Measurements from ENCODE around the gene SRSF12. TPM values are rescaled to one million over a fixed set of nuclear protein-coding genes. Genes with fewer than 3 reads are reported as not detected.

SRSF12 gene
- total RNA-seq, 4 donors from 2014 or later = 0.19 to 0.44 (median 0.38) TPM

- DNase-seq = peak; percentile 94
- intact Hi-C loops (cut with DNase I) = no loop called here
These were observed 36.2 kb downstream of the SRSF12 start for GRCh38 chr6:89081423-89082322.

GRCh38 chr6:89081129-89081422 lies 36.8 kb downstream of the SRSF12 start:
- no peak for TF ChIP-seq POLR2A (IDR thresholded peaks at IDR 0.05)
- peak in 1 of 6 experiments; percentile 11 for TF ChIP-seq CTCF (IDR thresholded peaks at IDR 0.05)
- H3K27me3 ChIP-seq = no peaks in the 10 kb centered on the region
- intact Hi-C loops (cut with DNase I) = no loop called here
- H3K4me1 ChIP-seq = peaks cover 13 to 43% (median 31%) of the 10 kb centered on the region in 3 donors
- peak overlapping the region; percentile 92 to 100 (median 96) for H3K4me3 ChIP-seq
- no CpG with 5 or more reads among the region's 36 CpGs for WGBS, 2 donors
- H3K27ac ChIP-seq = peak overlapping the region; percentile 98 to 100 (median 100)
- peaks cover 0 to 26% (median 11%) of the 10 kb centered on the region in 3 donors for H3K36me3 ChIP-seq
- no peaks in the 10 kb centered on the region for H3K9me3 ChIP-seq
- DNase-seq = no peak

More at GRCh38 chr6:89081423-89082322, 36.2 kb downstream of the SRSF12 start:
- peak overlapping the region; percentile 98 to 100 (median 100) for H3K27ac ChIP-seq
- no peak for TF ChIP-seq CTCF (IDR thresholded peaks at IDR 0.05)
- TF ChIP-seq POLR2A (IDR thresholded peaks at IDR 0.05) = peak in 2 of 4 donors; percentile 89 to 90
- H3K4me1 ChIP-seq = peaks cover 13 to 49% (median 31%) of the 10 kb centered on the region in 3 donors
- 0% methylated on average over 5 to 16 of the region's 69 CpGs for WGBS, 2 donors
- no peaks in the 10 kb centered on the region for H3K9me3 ChIP-seq
- peaks cover 0 to 27% (median 11%) of the 10 kb centered on the region in 3 donors for H3K36me3 ChIP-seq
- H3K4me3 ChIP-seq = peak overlapping the region; percentile 92 to 100 (median 96)
- H3K27me3 ChIP-seq = no peaks in the 10 kb centered on the region

GRCh38 chr6:89080281-89081128 lies 37.4 kb downstream of the SRSF12 start, which contains the start of gene PNRC1:
Gene PNRC1, plus strand, starts transcription at chr6:89080751. Its CDS starts 144 bp downstream, at chr6:89080895.
- Histone ChIP-seq H3K27ac (peak within 1 kb of the TSS; percentile 98 to 100 (median 100)), H3K4me3 (peak within 1 kb of the TSS; percentile 92 to 100 (median 96)), H3K27me3 (no peaks in the 10 kb centered on the region), H3K9me3 (no peaks in the 10 kb centered on the region), H3K36me3 (peaks cover 0 to 20% (median 9%) of the 10 kb centered on the region in 3 donors), H3K4me1 (peaks cover 13 to 37% (median 26%) of the 10 kb centered on the region in 3 donors)
- DNase-seq = peak; percentile 100
- intact Hi-C loops (cut with DNase I) = no loop called here
- 0 to 1% methylated on average over 19 to 29 of the region's 63 CpGs for WGBS, 2 donors
- TF ChIP-seq POLR2A (IDR thresholded peaks at IDR 0.05) (peak in 3 of 4 donors; percentile 98 to 100 (median 99)), CTCF (IDR thresholded peaks at IDR 0.05) (peak in 1 of 6 experiments; percentile 15)

GRCh38 chr6:89079511-89080234 lies 38.2 kb downstream of the SRSF12 start:
- Histone ChIP-seq H3K27ac (peak overlapping the region; percentile 98 to 100 (median 100)), H3K9me3 (no peaks in the 10 kb centered on the region), H3K4me3 (peak overlapping the region; percentile 92 to 100 (median 96)), H3K4me1 (peaks cover 9 to 29% (median 18%) of the 10 kb centered on the region in 3 donors), H3K27me3 (no peaks in the 10 kb centered on the region), H3K36me3 (peaks cover 0 to 12% (median under 1%) of the 10 kb centered on the region in 3 donors)
- WGBS, 2 donors = 0 to 1% methylated on average over 20 of the region's 20 CpGs
- TF ChIP-seq POLR2A (IDR thresholded peaks at IDR 0.05) (peak in 2 of 4 donors; percentile 48 to 61), CTCF (IDR thresholded peaks at IDR 0.05) (no peak)
- DNase-seq = no peak
- intact Hi-C loops (cut with DNase I) = no loop called here

Data from esophagus squamous epithelium (tissue), 5 donors.